Measurements from ENCODE around the gene CHST8. TPM values are rescaled to one million over a fixed set of nuclear protein-coding genes. Genes with fewer than 3 reads are reported as not detected.
"Not testable (repeated sequence)": the region's sequence is repeated elsewhere in the genome, so short reads cannot be mapped to it uniquely, and the experiment has no call there.

Gene CHST8
- total and polyA plus RNA-seq, 11 donors: 0.10 to 0.88 (median 0.22) TPM; not detected in 3

GRCh38 chr19:33660410-33661124, 38.8 kb downstream of the CHST8 start:
- intact Hi-C loops (cut with DNase I): no loop called here
- Histone ChIP-seq H3K4me1 (no peaks in the 10 kb centered on the region), H3K9me3 (no peaks in the 10 kb centered on the region), H3K27ac (no peak overlapping the region), H3K36me3 (no peaks in the 10 kb centered on the region), H3K27me3 (peaks cover 0 to 8% (median 0%) of the 10 kb centered on the region in 9 donors), H3K4me3 (no peak overlapping the region)
- no peak for ATAC-seq
- no peak for DNase-seq
- 65 to 79% (median 75%) methylated on average over 11 of the region's 11 CpGs for WGBS, 4 donors
- TF ChIP-seq POLR2A (IDR thresholded peaks at IDR 0.05) (no peak), CTCF (IDR thresholded peaks at IDR 0.05) (no peak)

- H3K27ac ChIP-seq: no peak overlapping the region
- DNase-seq: no peak
- intact Hi-C loops (cut with DNase I): no loop called here
- H3K4me1 ChIP-seq: no peaks in the 10 kb centered on the region
- H3K36me3 ChIP-seq: no peaks in the 10 kb centered on the region
- H3K9me3 ChIP-seq: no peaks in the 10 kb centered on the region
- 67 to 80% (median 70%) methylated on average over 7 of the region's 7 CpGs for WGBS, 4 donors
- TF ChIP-seq CTCF (IDR thresholded peaks at IDR 0.05) (no peak), POLR2A (IDR thresholded peaks at IDR 0.05) (no peak)
- no peak overlapping the region for H3K4me3 ChIP-seq
- H3K27me3 ChIP-seq: peaks cover 0 to 8% (median 0%) of the 10 kb centered on the region in 9 donors
- no peak for ATAC-seq
These were observed 39.6 kb downstream of the CHST8 start for GRCh38 chr19:33661336-33661735.

- H3K4me1 ChIP-seq: no peaks in the 10 kb centered on the region
- DNase-seq (peak in 1 of 5 donors; percentile 13), ATAC-seq (no peak)
- no peak for TF ChIP-seq CTCF (IDR thresholded peaks at IDR 0.05)
- TF ChIP-seq POLR2A (IDR thresholded peaks at IDR 0.05): no peak
- H3K27ac ChIP-seq: no peak overlapping the region
- WGBS, 4 donors: 70 to 72% (median 71%) methylated on average over 11 of the region's 11 CpGs
- H3K27me3 ChIP-seq: peaks cover 0 to 7% (median 0%) of the 10 kb centered on the region in 9 donors
- H3K4me3 ChIP-seq: no peak overlapping the region
- intact Hi-C loops (cut with DNase I): no loop called here
- no peaks in the 10 kb centered on the region for H3K36me3 ChIP-seq
- H3K9me3 ChIP-seq: no peaks in the 10 kb centered on the region
These were observed 40.8 kb downstream of the CHST8 start for GRCh38 chr19:33662391-33663092.

- ATAC-seq; H3K9me3 ChIP-seq; H3K4me1 ChIP-seq; H3K4me3 ChIP-seq; H3K36me3 ChIP-seq; H3K27ac ChIP-seq; H3K27me3 ChIP-seq; intact Hi-C loops (cut with DNase I): not testable (repeated sequence)
- WGBS, 4 donors: 80 to 85% (median 82%) methylated on average over 9 of the region's 9 CpGs
- DNase-seq: peak in 1 of 5 donors; percentile 47
These were observed 41.6 kb downstream of the CHST8 start for GRCh38 chr19:33663316-33663715.
